ENCODE data around the gene OR52H1. TPM values are rescaled to one million over a fixed set of nuclear protein-coding genes. Genes with fewer than 3 reads are reported as not detected.

OR52H1 gene
- total and polyA plus RNA-seq, 2 experiments from 2014 or later, result 0.28 TPM; not detected in 1

- TF ChIP-seq JUNB (IDR thresholded peaks at IDR 0.05; ENCODE audit: unreplicated experiment), result no peak
- no peak for TF ChIP-seq POLR2AphosphoS5 (IDR thresholded peaks at IDR 0.05; ENCODE audit: low read depth)
These were observed 39.7 kb downstream of the OR52H1 start (continued) for GRCh38 chr11:5508605-5509004.

- no peak for ATAC-seq
- no peaks in the 10 kb centered on the region for H3K36me3 Mint-ChIP-seq (ENCODE audit: low read depth)
- peaks cover 8% of the 10 kb centered on the region for H3K27me3 Mint-ChIP-seq (ENCODE audit: insufficient read depth, low read depth, poor library complexity)
- Histone ChIP-seq H3K4me2 (no peak overlapping the region), H3K36me3 (ENCODE audit: insufficient read depth) (no peaks in the 10 kb centered on the region), H3K27ac (ENCODE audit: low read depth) (no peak overlapping the region), H3K27me3 (ENCODE audit: insufficient read depth) (no peaks in the 10 kb centered on the region), H3K4me3 (no peak overlapping the region), H3K4me1 (ENCODE audit: insufficient read depth) (no peaks in the 10 kb centered on the region), H2AFZ (no peak overlapping the region), H4K20me1 (replicated peaks; ENCODE audit: insufficient read depth) (no peaks in the 10 kb centered on the region), H3F3A (replicated peaks; ENCODE audit: low read depth) (no peaks in the 10 kb centered on the region), H3K79me2 (replicated peaks; ENCODE audit: insufficient read depth) (no peaks in the 10 kb centered on the region), H3K9me2 (ENCODE audit: insufficient read depth) (no peaks in the 10 kb centered on the region; the same call in 1 of the 2 replicates)
- H3K4me3 Mint-ChIP-seq, result no peak overlapping the region
- no peak overlapping the region for H3K27ac Mint-ChIP-seq
- TF ChIP-seq ZNF331 (CRISPR knock-in tag; IDR thresholded peaks at IDR 0.05; ENCODE audit: low read depth) (no peak), CREB1 (CRISPR knock-in tag; IDR thresholded peaks at IDR 0.05; ENCODE audit: low read depth) (no peak), NANOG (IDR thresholded peaks at IDR 0.05; ENCODE audit: borderline replicate concordance) (no peak), EZH2 (IDR thresholded peaks at IDR 0.05; ENCODE audit: low read depth, unreplicated experiment) (no peak), ZNF462 (CRISPR knock-in tag; IDR thresholded peaks at IDR 0.05) (no peak), ETS1 (IDR thresholded peaks at IDR 0.05) (no peak), STAT1 (IDR thresholded peaks at IDR 0.05; ENCODE audit: unreplicated experiment) (no peak), EZH2phosphoT487 (IDR thresholded peaks at IDR 0.05; ENCODE audit: unreplicated experiment) (no peak), REST (IDR thresholded peaks at IDR 0.05; ENCODE audit: unreplicated experiment) (no peak), POLR2AphosphoS5 (IDR thresholded peaks at IDR 0.05; ENCODE audit: low read depth) (no peak), JUNB (IDR thresholded peaks at IDR 0.05; ENCODE audit: unreplicated experiment) (no peak)
- TF ChIP-seq, protein P1, sequence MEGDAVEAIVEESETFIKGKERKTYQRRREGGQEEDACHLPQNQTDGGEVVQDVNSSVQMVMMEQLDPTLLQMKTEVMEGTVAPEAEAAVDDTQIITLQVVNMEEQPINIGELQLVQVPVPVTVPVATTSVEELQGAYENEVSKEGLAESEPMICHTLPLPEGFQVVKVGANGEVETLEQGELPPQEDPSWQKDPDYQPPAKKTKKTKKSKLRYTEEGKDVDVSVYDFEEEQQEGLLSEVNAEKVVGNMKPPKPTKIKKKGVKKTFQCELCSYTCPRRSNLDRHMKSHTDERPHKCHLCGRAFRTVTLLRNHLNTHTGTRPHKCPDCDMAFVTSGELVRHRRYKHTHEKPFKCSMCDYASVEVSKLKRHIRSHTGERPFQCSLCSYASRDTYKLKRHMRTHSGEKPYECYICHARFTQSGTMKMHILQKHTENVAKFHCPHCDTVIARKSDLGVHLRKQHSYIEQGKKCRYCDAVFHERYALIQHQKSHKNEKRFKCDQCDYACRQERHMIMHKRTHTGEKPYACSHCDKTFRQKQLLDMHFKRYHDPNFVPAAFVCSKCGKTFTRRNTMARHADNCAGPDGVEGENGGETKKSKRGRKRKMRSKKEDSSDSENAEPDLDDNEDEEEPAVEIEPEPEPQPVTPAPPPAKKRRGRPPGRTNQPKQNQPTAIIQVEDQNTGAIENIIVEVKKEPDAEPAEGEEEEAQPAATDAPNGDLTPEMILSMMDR (conservative IDR thresholded peaks at IDR 0.05; ENCODE audit: low read depth in 2 of 2), result no peak
- H3K4me1 Mint-ChIP-seq, result peaks cover under 1% of the 10 kb centered on the region; the same call in 2 of the 3 replicates
- no peak for DNase-seq (ENCODE audit: low spot score)
- no peaks in the 10 kb centered on the region for H3K9me3 Mint-ChIP-seq
These were observed 40.4 kb downstream of the OR52H1 start for GRCh38 chr11:5507933-5508305.
